ENCODE measurements around the gene IGF2BP2. TPM values are rescaled to one million over a fixed set of nuclear protein-coding genes. Genes with fewer than 3 reads are reported as not detected.

IGF2BP2 gene
- total and polyA plus RNA-seq, 2 of the 13 experiments (the other 11 are each of a cell fraction or from before 2014, with no cell fraction given): 6.5 to 46.0 TPM

- TF ChIP-seq USF2 (IDR thresholded peaks at IDR 0.05; ENCODE audit: low read depth, low read length) (no peak), USF2 (CRISPR knock-in tag; IDR thresholded peaks at IDR 0.05; ENCODE audit: borderline replicate concordance) (no peak), ZFP90 (CRISPR knock-in tag; IDR thresholded peaks at IDR 0.05; ENCODE audit: borderline replicate concordance) (no peak), MATR3 (CRISPR knock-in tag; IDR thresholded peaks at IDR 0.05) (no peak), ARID3A (IDR thresholded peaks at IDR 0.05; ENCODE audit: low read depth, low read length) (no peak), HMGA1 (CRISPR knock-in tag; conservative IDR thresholded peaks at IDR 0.05) (no peak), MIER3 (CRISPR knock-in tag; IDR thresholded peaks at IDR 0.05; ENCODE audit: borderline replicate concordance) (no peak), CREB1 (IDR thresholded peaks at IDR 0.05) (no peak), CREB1 (CRISPR knock-in tag; IDR thresholded peaks at IDR 0.05) (no peak), ZNF547 (CRISPR knock-in tag; IDR thresholded peaks at IDR 0.05) (no peak), KDM2A (CRISPR knock-in tag; IDR thresholded peaks at IDR 0.05; ENCODE audit: borderline replicate concordance, low read depth) (peak; percentile 53; the same call in 1 of the 2 replicates), ZMYM3 (CRISPR knock-in tag; IDR thresholded peaks at IDR 0.05) (no peak), IRF2 (CRISPR knock-in tag; IDR thresholded peaks at IDR 0.05) (peak; percentile 24; the same call in 1 of the 2 replicates), HOXA3 (CRISPR knock-in tag; IDR thresholded peaks at IDR 0.05) (no peak; the same call in 1 of the 2 replicates), GATAD1 (CRISPR knock-in tag; IDR thresholded peaks at IDR 0.05) (no peak), MYC (CRISPR knock-in tag; IDR thresholded peaks at IDR 0.05; ENCODE audit: borderline replicate concordance) (peak; percentile 37; the same call in 1 of the 2 replicates), ZNF18 (CRISPR knock-in tag; IDR thresholded peaks at IDR 0.05; ENCODE audit: insufficient replicate concordance) (no peak), IRF1 (CRISPR knock-in tag; IDR thresholded peaks at IDR 0.05; ENCODE audit: low read depth) (no peak), TMF1 (CRISPR knock-in tag; IDR thresholded peaks at IDR 0.05; ENCODE audit: low read depth) (no peak), ZNF530 (CRISPR knock-in tag; IDR thresholded peaks at IDR 0.05; ENCODE audit: low read depth) (no peak)
These were observed at the start of gene IGF2BP2 (continued) for GRCh38 chr3:185825006-185825638.
